Stomach (tissue), 9 donors: ENCODE measurements around the gene KRT1. TPM values are rescaled to one million over a fixed set of nuclear protein-coding genes. Genes with fewer than 3 reads are reported as not detected.

Source experiments
- DNase-seq, 2 donors: peaks; one replicate each; pipeline versions ENCODE4 v3.0.0 to v3.0.0-alpha.2; 2013 to 2019
- H3K27ac ChIP-seq, 5 donors: fragments of 200-600 bp in 4 of 5; sonication (generic) in 4 of 5; one replicate each; pipeline ENCODE4 v1.5.1; 2013 to 2019; ENCODE audit warnings: mild to moderate bottlenecking in 1 of 5, moderate library complexity in 1 of 5
- H3K27me3 ChIP-seq, 3 donors: fragments of 200-600 bp; sonication (generic); one replicate each; pipeline ENCODE4 v1.5.1; 2017 to 2019; ENCODE audit warnings: mixed run types in 1 of 3
- H3K36me3 ChIP-seq, 4 donors: fragments of 200-600 bp; sonication (generic); 1 replicate in 3 of 4; 2 replicates in 1 of 4; pipeline ENCODE4 v1.5.1; 2016 to 2019
- H3K4me1 ChIP-seq, 4 donors: fragments of 200-600 bp; sonication (generic); one replicate each; pipeline ENCODE4 v1.5.1; 2016 to 2019
- H3K4me3 ChIP-seq, 4 donors: fragments of 200-600 bp; sonication (generic) in 3 of 4; one replicate each; pipeline ENCODE4 v1.5.1; 2016 to 2019; ENCODE audit warnings: mild to moderate bottlenecking in 1 of 4
- H3K9me3 ChIP-seq, 4 donors: fragments of 200-600 bp; sonication (generic); one replicate each; pipeline ENCODE4 v1.5.1; 2016 to 2019
- EP300 ChIP-seq: sonication (generic); formaldehyde crosslinking; IDR thresholded peaks from one replicate; pipeline ENCODE4 v1.6.1; 2017; ENCODE audit warnings: antibody characterized with exemption
- POLR2A ChIP-seq, 4 donors: fragments of 450-650 bp; IDR thresholded peaks; one replicate each; pipeline ENCODE4 v1.6.1; 2016; ENCODE audit warnings: antibody characterized with exemption in 4 of 4, control low read depth in 2 of 4, mild to moderate bottlenecking in 1 of 4, moderate library complexity in 1 of 4
- POLR2AphosphoS5 ChIP-seq, 3 donors: sonication (generic); formaldehyde crosslinking; IDR thresholded peaks; one replicate each; pipeline ENCODE4 v1.6.1; 2016; ENCODE audit warnings: antibody characterized with exemption in 3 of 3
- WGBS, 5 donors: extraction: QIAGEN DNeasy Blood & Tissue Kit in 3 of 5; methylation state at CpG; one replicate each; pipeline versions ENCODE4 v1.1.5 to v1.1.7; 2013 to 2018; 5-methylcytosine and 5-hydroxymethylcytosine counted together
- intact Hi-C: fragments of 100-400 bp; cut with DNase I; formaldehyde crosslinking; loops from one replicate; pipeline ENCODE4 v1.15.1; 2023; ENCODE audit warnings: low total_unique reads
- polyA plus RNA-seq, 3 donors: library from polyadenylated mRNA; stranded (reverse); fragments of 200-250 nt; gene quantifications; one replicate each; pipeline ENCODE4 v1.2.3, GENCODE V29; 2013
- total RNA-seq, 5 donors: library from RNA; depleted of rRNA; stranded (reverse); fragments of >200 nt; gene quantifications; one replicate each; pipeline versions ENCODE4 v1.1.0 to v1.2.3, GENCODE V29; 2014 to 2016
- TF ChIP-seq, protein P1 (sequence below), 7 experiments: fragments of 450-650 bp in 4 of 7; fragments of 200-600 bp in 3 of 7; sonication (generic) in 3 of 7; IDR thresholded peaks; one replicate each; pipeline ENCODE4 v1.5.1; 2016 to 2019; ENCODE audit warnings: antibody characterized with exemption in 7 of 7, control low read depth in 2 of 7, mild to moderate bottlenecking in 1 of 7
- donor health status: healthy with polysubstance abuse.
- donor health status: Bipolar disorder and iron deficiency.
- donor health status: healthy.

The KRT1 gene
- total and polyA plus RNA-seq, 8 donors, result 0.37 to 27.8 (median 7.6) TPM; not detected in 5

DNA sequence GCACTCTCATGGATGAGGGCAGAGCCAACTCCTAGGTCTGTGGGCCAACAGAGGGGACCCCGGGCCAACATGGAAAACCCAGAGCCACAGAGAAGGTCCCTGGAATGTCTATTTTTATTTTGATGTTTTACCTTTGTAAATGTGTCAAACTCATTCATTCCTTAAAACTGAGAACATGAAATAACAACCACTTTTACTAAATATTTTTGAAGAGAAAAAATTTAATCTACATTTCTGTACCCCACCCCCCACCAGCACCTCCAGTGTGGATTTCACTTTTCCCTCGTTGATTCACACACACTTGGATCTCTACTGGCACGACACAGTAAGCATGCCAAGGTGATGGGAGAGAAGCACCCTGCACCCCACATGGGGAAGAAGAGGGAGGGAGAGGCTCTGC lies 16.4 kb upstream of the KRT1 start:
- WGBS, 5 donors, result 53 to 69% (median 61%) methylated on average over 3 of the region's 3 CpGs
- Histone ChIP-seq H3K4me1 (peaks cover 0 to 2% (median under 1%) of the 10 kb centered on the region in 4 donors), H3K36me3 (no peaks in the 10 kb centered on the region), H3K27ac (no peak overlapping the region), H3K4me3 (no peak overlapping the region), H3K27me3 (peaks cover 0 to 80% (median 18%) of the 10 kb centered on the region in 3 donors), H3K9me3 (no peaks in the 10 kb centered on the region)
- DNase-seq, result no peak
- intact Hi-C loops, result no loop called here
- TF ChIP-seq, protein P1, sequence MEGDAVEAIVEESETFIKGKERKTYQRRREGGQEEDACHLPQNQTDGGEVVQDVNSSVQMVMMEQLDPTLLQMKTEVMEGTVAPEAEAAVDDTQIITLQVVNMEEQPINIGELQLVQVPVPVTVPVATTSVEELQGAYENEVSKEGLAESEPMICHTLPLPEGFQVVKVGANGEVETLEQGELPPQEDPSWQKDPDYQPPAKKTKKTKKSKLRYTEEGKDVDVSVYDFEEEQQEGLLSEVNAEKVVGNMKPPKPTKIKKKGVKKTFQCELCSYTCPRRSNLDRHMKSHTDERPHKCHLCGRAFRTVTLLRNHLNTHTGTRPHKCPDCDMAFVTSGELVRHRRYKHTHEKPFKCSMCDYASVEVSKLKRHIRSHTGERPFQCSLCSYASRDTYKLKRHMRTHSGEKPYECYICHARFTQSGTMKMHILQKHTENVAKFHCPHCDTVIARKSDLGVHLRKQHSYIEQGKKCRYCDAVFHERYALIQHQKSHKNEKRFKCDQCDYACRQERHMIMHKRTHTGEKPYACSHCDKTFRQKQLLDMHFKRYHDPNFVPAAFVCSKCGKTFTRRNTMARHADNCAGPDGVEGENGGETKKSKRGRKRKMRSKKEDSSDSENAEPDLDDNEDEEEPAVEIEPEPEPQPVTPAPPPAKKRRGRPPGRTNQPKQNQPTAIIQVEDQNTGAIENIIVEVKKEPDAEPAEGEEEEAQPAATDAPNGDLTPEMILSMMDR (IDR thresholded peaks at IDR 0.05), result no peak
- TF ChIP-seq POLR2A (IDR thresholded peaks at IDR 0.05) (no peak), POLR2AphosphoS5 (IDR thresholded peaks at IDR 0.05) (no peak), EP300 (no peak)

DNA sequence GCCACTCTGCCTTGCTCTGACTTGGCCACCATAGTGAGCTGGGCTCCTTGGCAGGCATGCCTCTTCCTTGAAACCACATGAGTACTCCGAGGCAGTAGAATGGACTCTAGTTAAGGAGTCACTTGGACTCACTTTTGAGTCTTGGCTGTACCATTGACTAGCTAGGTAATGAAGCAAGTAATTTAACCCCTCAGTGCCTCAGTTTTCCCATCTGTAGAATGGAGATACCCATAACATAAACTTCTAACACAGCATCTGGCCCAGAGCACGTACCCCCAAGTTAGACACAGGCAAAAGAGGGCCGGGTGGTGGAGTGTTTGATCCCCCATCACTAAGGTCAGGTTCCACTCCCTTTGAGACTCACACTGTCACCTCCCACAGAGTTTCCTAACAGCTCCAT lies 14.8 kb upstream of the KRT1 start:
- intact Hi-C loops, result no loop called here

DNA sequence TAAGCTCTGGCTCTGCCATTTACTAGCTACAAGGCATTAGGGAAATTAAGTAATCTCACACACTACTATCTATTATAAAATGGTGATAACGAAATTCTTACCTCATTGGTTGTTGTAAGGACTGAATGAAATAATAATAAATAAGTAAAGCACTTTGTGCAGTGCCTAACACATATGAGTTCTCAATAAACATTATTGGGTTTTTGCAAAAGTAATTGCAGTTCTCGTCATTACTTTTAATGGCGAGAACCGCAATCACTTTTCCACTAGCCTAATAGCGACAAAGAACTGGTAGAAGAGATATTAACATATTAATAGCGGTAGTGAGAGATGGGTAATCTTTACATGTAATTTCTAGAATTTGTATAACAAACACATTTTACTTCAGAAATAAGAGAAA lies 13.9 kb upstream of the KRT1 start:
- Histone ChIP-seq H3K4me3 (no peak overlapping the region), H3K27ac (no peak overlapping the region), H3K27me3 (peaks cover 0 to 89% (median 38%) of the 10 kb centered on the region in 3 donors), H3K9me3 (no peaks in the 10 kb centered on the region), H3K36me3 (no peaks in the 10 kb centered on the region), H3K4me1 (peaks cover 7 to 19% (median 14%) of the 10 kb centered on the region in 4 donors)
- no peak for DNase-seq
- TF ChIP-seq EP300 (no peak), POLR2A (IDR thresholded peaks at IDR 0.05) (no peak), POLR2AphosphoS5 (IDR thresholded peaks at IDR 0.05) (no peak)
- TF ChIP-seq, protein P1 (IDR thresholded peaks at IDR 0.05), result no peak
- intact Hi-C loops, result no loop called here
- 76 to 92% (median 88%) methylated on average over 6 of the region's 6 CpGs for WGBS, 5 donors

More for the DNA sequence above, 14.8 kb upstream of the KRT1 start:
- no peaks in the 10 kb centered on the region for H3K36me3 ChIP-seq
- no peak overlapping the region for H3K27ac ChIP-seq
- peaks cover 0 to 85% (median 33%) of the 10 kb centered on the region in 3 donors for H3K27me3 ChIP-seq
- H3K4me3 ChIP-seq, result no peak overlapping the region
- TF ChIP-seq EP300 (no peak), POLR2AphosphoS5 (IDR thresholded peaks at IDR 0.05) (no peak), POLR2A (IDR thresholded peaks at IDR 0.05) (no peak)
- TF ChIP-seq, protein P1 (IDR thresholded peaks at IDR 0.05), result no peak
- no peaks in the 10 kb centered on the region for H3K9me3 ChIP-seq
- peaks cover 7 to 16% (median 14%) of the 10 kb centered on the region in 4 donors for H3K4me1 ChIP-seq
- DNase-seq, result no peak
- WGBS, 5 donors, result 57 to 77% (median 74%) methylated on average over 3 of the region's 3 CpGs

DNA sequence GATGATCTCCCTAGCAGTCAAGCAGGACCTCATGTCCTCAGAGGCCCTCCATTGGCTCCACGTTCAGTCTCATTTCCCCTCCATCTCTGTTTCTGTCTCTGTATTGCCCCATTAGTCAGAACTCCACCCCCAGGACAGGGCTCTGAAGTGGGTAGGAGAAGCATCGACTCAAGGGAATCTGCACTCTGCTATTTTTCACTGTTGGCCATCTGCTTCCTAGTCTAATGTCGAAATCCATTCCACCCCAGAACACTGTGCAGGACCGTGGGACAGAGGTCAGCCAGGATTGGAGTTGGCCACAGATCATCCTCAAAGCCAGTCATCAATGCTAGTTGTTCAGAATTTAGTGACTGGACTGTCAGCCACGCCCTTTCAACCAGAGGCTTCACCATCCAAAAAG lies 13.1 kb upstream of the KRT1 start:
- WGBS, 5 donors, result 62 to 76% (median 72%) methylated on average over 5 of the region's 5 CpGs
- peaks cover 0 to 87% (median 44%) of the 10 kb centered on the region in 3 donors for H3K27me3 ChIP-seq
- intact Hi-C loops, result no loop called here

More for the DNA sequence above, 13.1 kb upstream of the KRT1 start:
- H3K4me3 ChIP-seq, result no peak overlapping the region
- no peaks in the 10 kb centered on the region for H3K9me3 ChIP-seq
- no peak overlapping the region for H3K27ac ChIP-seq
- peaks cover 7 to 19% (median 14%) of the 10 kb centered on the region in 4 donors for H3K4me1 ChIP-seq
- no peak for DNase-seq
- no peaks in the 10 kb centered on the region for H3K36me3 ChIP-seq
- TF ChIP-seq EP300, result no peak
- TF ChIP-seq POLR2AphosphoS5 (IDR thresholded peaks at IDR 0.05), result no peak
- TF ChIP-seq, protein P1 (IDR thresholded peaks at IDR 0.05), result no peak
- TF ChIP-seq POLR2A (IDR thresholded peaks at IDR 0.05), result no peak
